OCI-LY7 (cell line): ENCODE results near the gene FTO. TPM values are rescaled to one million over a fixed set of nuclear protein-coding genes. Genes with fewer than 3 reads are reported as not detected.

Experiments used
- BruUV-seq: library from RNA; stranded (reverse); fragments of 400-500 nt; replicated peaks from 2 replicates; lab custom pipeline; 2021; lab: Mats Ljungman, UMichigan
- CTCF ChIA-PET: fragments of 300-600 bp; sonication (Branson Sonifier 250); formaldehyde crosslinking; loops from one replicate; lab custom pipeline; 2022; ENCODE audit warnings: antibody characterized with exemption; ENCODE audit not compliant: unreplicated experiment; lab: Charles Lee
- POLR2A ChIA-PET: fragments of 300-600 bp; sonication (Branson Sonifier 250); formaldehyde crosslinking; loops from one replicate; lab custom pipeline; 2022; ENCODE audit warnings: antibody characterized with exemption; lab: Charles Lee
- DNase-seq: peaks from one replicate; pipeline ENCODE4 v3.0.0-alpha.2; 2015; ENCODE audit warnings: low spot score
- H2AFZ ChIP-seq: fragments of 200-600 bp; sonication (generic), shearing (Covaris generic); 2 replicates; pipeline ENCODE4 v1.6.1; 2014; ENCODE audit warnings: mild to moderate bottlenecking, antibody characterized with exemption, low read length, moderate library complexity
- H3K27ac ChIP-seq: fragments of 200-600 bp; sonication (generic); 2 replicates; pipeline ENCODE4 v1.5.1; 2014; ENCODE audit warnings: mixed run types, low read depth, mild to moderate bottlenecking, moderate library complexity, low read length, inconsistent platforms; ENCODE audit not compliant: poor library complexity, severe bottlenecking
- H3K36me3 ChIP-seq: fragments of 200-600 bp; sonication (generic); 2 replicates; pipeline ENCODE4 v1.6.1; 2014; ENCODE audit warnings: mild to moderate bottlenecking, antibody characterized with exemption, low read length, moderate library complexity, mixed read lengths; ENCODE audit not compliant: insufficient read depth
- H3K4me1 ChIP-seq: fragments of 200-600 bp; sonication (generic); 2 replicates; pipeline ENCODE4 v1.5.1; 2014; ENCODE audit warnings: mild to moderate bottlenecking, low read length; ENCODE audit not compliant: insufficient read depth, poor library complexity, severe bottlenecking
- H3K4me2 ChIP-seq: fragments of 200-600 bp; sonication (generic); 2 replicates; pipeline ENCODE4 v1.6.1; 2014; ENCODE audit warnings: mild to moderate bottlenecking, low read length
- H3K4me3 ChIP-seq: fragments of 200-600 bp; sonication (generic); 2 replicates; pipeline ENCODE4 v1.5.1; 2014; ENCODE audit warnings: mild to moderate bottlenecking, low read depth, low read length; ENCODE audit not compliant: poor library complexity, severe bottlenecking
- H3K79me2 ChIP-seq: fragments of 200-600 bp; sonication (generic); 2 replicates; pipeline ENCODE4 v1.6.1; 2016; ENCODE audit warnings: low read depth, mild to moderate bottlenecking, low read length, moderate library complexity, mixed read lengths; ENCODE audit not compliant: insufficient read depth
- H3K9me2 ChIP-seq: fragments of 200-600 bp; sonication (generic); 2 replicates; pipeline ENCODE4 v1.6.1; 2016; ENCODE audit warnings: mild to moderate bottlenecking, low read length, mixed read lengths; ENCODE audit not compliant: insufficient read depth
- H3K9me3 ChIP-seq: fragments of 200-600 bp; sonication (generic); 2 replicates; pipeline ENCODE4 v1.6.1; 2014; ENCODE audit warnings: mild to moderate bottlenecking, mixed run types, low read length, mixed read lengths
- H4K20me1 ChIP-seq: fragments of 200-600 bp; sonication (generic); 2 replicates; pipeline ENCODE4 v1.6.1; 2014; ENCODE audit warnings: mild to moderate bottlenecking, antibody characterized with exemption, low read length, moderate library complexity, mixed read lengths; ENCODE audit not compliant: insufficient read depth
- EZH2phosphoT487 ChIP-seq: fragments of 200-600 bp; sonication (generic); IDR thresholded peaks from 2 replicates; pipeline ENCODE4 v1.6.1; 2018; ENCODE audit warnings: low read depth, borderline replicate concordance, mild to moderate bottlenecking, mixed run types, antibody characterized with exemption, low read length, moderate library complexity, mixed read lengths
- intact Hi-C: fragments of 100-400 bp; cut with micrococcal nuclease; formaldehyde crosslinking; loops from one replicate; pipeline ENCODE4 v1.10.0; 2022; ENCODE audit not compliant: unreplicated experiment
- total RNA-seq, 2 experiments: library from RNA; depleted of rRNA in 1 of 2; stranded (reverse); fragments of >200 nt in 1 of 2; shearing (Covaris generic) in 1 of 2; gene quantifications; 2 replicates each; pipeline ENCODE4 v1.2.3, GENCODE V29; 2014 to 2022
- TF ChIP-seq, protein P1 (sequence below): fragments of 200-600 bp; sonication (generic); conservative IDR thresholded peaks from 2 replicates; pipeline ENCODE4 v1.5.1; 2014; ENCODE audit warnings: mild to moderate bottlenecking, antibody characterized with exemption, low read length, moderate library complexity, mixed read lengths

Gene FTO
- total RNA-seq, 2 experiments from 2014 or later, result 57.1 to 68.0 TPM

DNA sequence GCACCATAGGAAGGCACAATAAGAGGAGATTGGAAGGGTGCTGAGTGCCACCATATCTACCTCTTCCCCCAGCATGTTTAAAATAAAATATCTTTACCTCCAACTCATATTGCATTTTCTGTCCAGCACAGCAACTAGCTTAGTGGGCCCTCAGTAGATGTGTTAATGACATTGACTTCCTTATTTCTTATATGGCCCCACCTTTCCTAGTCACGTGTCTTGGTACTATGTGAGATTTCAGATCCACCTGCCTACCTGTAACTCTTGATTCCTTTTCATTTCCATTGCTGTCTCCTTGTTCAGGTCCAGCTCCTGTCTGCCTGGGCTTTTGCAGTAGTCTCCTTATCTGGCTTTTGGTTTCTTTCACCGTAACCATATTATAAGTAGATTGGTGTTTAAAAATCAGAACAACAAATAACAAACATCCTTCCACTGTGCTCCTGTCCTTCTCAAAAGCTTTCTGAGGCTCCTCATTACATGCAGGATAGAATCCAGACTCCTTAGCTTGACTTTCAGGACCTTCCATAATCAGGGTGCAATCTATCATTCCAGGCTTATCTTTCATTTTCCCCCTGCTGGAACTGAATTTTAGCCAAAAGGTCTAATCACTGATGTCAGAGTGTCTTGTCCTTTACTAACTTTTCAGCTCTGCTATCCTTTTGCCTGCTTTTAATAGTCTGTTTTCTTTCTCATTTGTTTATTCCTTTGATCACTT lies 71.3 kb downstream of the FTO start:
- peaks cover 11% of the 10 kb centered on the region for H3K4me1 ChIP-seq
- ChIA-PET POLR2A (interaction anchor here (1.1 kb wide), 1 partner anchor 1616 kb away, joined by 4 read pairs; no protein-coding TSS in a partner anchor), CTCF (no interaction called here)
- intact Hi-C loops, result no loop called here
- no peaks in the 10 kb centered on the region for H3K9me3 ChIP-seq
- peaks cover 34% of the 10 kb centered on the region for H4K20me1 ChIP-seq
- no peak overlapping the region for H3K4me2 ChIP-seq
- no peaks in the 10 kb centered on the region for H3K36me3 ChIP-seq
- TF ChIP-seq, protein P1, sequence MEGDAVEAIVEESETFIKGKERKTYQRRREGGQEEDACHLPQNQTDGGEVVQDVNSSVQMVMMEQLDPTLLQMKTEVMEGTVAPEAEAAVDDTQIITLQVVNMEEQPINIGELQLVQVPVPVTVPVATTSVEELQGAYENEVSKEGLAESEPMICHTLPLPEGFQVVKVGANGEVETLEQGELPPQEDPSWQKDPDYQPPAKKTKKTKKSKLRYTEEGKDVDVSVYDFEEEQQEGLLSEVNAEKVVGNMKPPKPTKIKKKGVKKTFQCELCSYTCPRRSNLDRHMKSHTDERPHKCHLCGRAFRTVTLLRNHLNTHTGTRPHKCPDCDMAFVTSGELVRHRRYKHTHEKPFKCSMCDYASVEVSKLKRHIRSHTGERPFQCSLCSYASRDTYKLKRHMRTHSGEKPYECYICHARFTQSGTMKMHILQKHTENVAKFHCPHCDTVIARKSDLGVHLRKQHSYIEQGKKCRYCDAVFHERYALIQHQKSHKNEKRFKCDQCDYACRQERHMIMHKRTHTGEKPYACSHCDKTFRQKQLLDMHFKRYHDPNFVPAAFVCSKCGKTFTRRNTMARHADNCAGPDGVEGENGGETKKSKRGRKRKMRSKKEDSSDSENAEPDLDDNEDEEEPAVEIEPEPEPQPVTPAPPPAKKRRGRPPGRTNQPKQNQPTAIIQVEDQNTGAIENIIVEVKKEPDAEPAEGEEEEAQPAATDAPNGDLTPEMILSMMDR, result no peak
- no peak for TF ChIP-seq EZH2phosphoT487
- H3K27ac ChIP-seq, result no peak overlapping the region
- BruUV-seq, result no TSS peak
- H3K4me3 ChIP-seq, result no peak overlapping the region
- no peaks in the 10 kb centered on the region for H3K9me2 ChIP-seq
- no peak for DNase-seq
- no peak overlapping the region for H2AFZ ChIP-seq
- H3K79me2 ChIP-seq, result no peaks in the 10 kb centered on the region

- ChIA-PET CTCF (no interaction called here), POLR2A (interaction anchor here (0.7 to 1.1 kb wide), 2 partner anchors 32 to 1615 kb away, joined by 4 read pairs; no protein-coding TSS in a partner anchor)
- no peak for TF ChIP-seq EZH2phosphoT487
- TF ChIP-seq, protein P1, result no peak
- H3K9me3 ChIP-seq, result no peaks in the 10 kb centered on the region
- no peak overlapping the region for H3K4me2 ChIP-seq
- peaks cover 11% of the 10 kb centered on the region for H3K4me1 ChIP-seq
- intact Hi-C loops, result no loop called here
- no peak for DNase-seq
- H2AFZ ChIP-seq, result no peak overlapping the region
- H3K79me2 ChIP-seq, result no peaks in the 10 kb centered on the region
- H3K36me3 ChIP-seq, result no peaks in the 10 kb centered on the region
- no peak overlapping the region for H3K4me3 ChIP-seq
- H3K27ac ChIP-seq, result no peak overlapping the region
- no peaks in the 10 kb centered on the region for H3K9me2 ChIP-seq
- no TSS peak for BruUV-seq
- H4K20me1 ChIP-seq, result peaks cover 33% of the 10 kb centered on the region
Observed at GRCh38 chr16:53775821-53776431, 72.0 kb downstream of the FTO start.

GRCh38 chr16:53779186-53779585 lies 75.2 kb downstream of the FTO start:
- no peak overlapping the region for H3K4me3 ChIP-seq
- BruUV-seq, result no TSS peak
- H3K79me2 ChIP-seq, result no peaks in the 10 kb centered on the region
- no peaks in the 10 kb centered on the region for H3K4me1 ChIP-seq
- intact Hi-C loops, result no loop called here
- H3K4me2 ChIP-seq, result no peak overlapping the region
- H2AFZ ChIP-seq, result no peak overlapping the region
- ChIA-PET CTCF (no interaction called here), POLR2A (no interaction called here)
- H4K20me1 ChIP-seq, result peaks cover 10% of the 10 kb centered on the region
- no peak for TF ChIP-seq EZH2phosphoT487
- TF ChIP-seq, protein P1, result no peak
- no peak for DNase-seq
- no peaks in the 10 kb centered on the region for H3K9me3 ChIP-seq
- no peak overlapping the region for H3K27ac ChIP-seq
- H3K9me2 ChIP-seq, result no peaks in the 10 kb centered on the region
- no peaks in the 10 kb centered on the region for H3K36me3 ChIP-seq
